Heart left ventricle (tissue), 16 donors: Measurements from ENCODE around the gene GET3. TPM values are rescaled to one million over a fixed set of nuclear protein-coding genes. Genes with fewer than 3 reads are reported as not detected.

Experiments
- ATAC-seq, 4 donors: fragments of 200-7000 bp; cut with Tn5 transposase; one replicate each; pipeline ENCODE4 v1.9.1; 2020 to 2022; ENCODE audit warnings: moderate library complexity in 4 of 4, mild to moderate bottlenecking in 3 of 4, moderate number of reproducible peaks in 1 of 4
- DNase-seq, 5 donors: peaks; one replicate each; pipeline ENCODE4 v3.0.0-alpha.2; 2020
- H3K27ac ChIP-seq, 12 donors: fragments of 200-600 bp; sonication (generic) in 4 of 12; one replicate each; pipeline versions ENCODE4 v1.5.0 to v1.8.0; 2016 to 2022; ENCODE audit warnings: mild to moderate bottlenecking in 2 of 12
- H3K27me3 ChIP-seq, 9 donors: fragments of 200-600 bp; sonication (generic) in 2 of 9; one replicate each; pipeline versions ENCODE4 v1.5.1 to v1.8.0; 2016 to 2022; ENCODE audit warnings: mild to moderate bottlenecking in 3 of 9
- H3K36me3 ChIP-seq, 9 donors: fragments of 200-600 bp; sonication (generic) in 2 of 9; one replicate each; pipeline versions ENCODE4 v1.5.0 to v1.8.0; 2018 to 2022; ENCODE audit warnings: mild to moderate bottlenecking in 2 of 9
- H3K4me1 ChIP-seq, 12 donors: fragments of 200-600 bp; sonication (generic) in 4 of 12; one replicate each; pipeline versions ENCODE4 v1.5.0 to v1.8.0; 2016 to 2022; ENCODE audit warnings: mild to moderate bottlenecking in 3 of 12
- H3K4me3 ChIP-seq, 12 donors: fragments of 200-600 bp; sonication (generic) in 4 of 12; one replicate each; pipeline versions ENCODE4 v1.5.0 to v1.8.0; 2017 to 2022; ENCODE audit warnings: mild to moderate bottlenecking in 9 of 12, moderate library complexity in 4 of 12
- H3K9me3 ChIP-seq, 12 donors: fragments of 200-600 bp; sonication (generic) in 4 of 12; one replicate each; pipeline versions ENCODE4 v1.5.0 to v1.8.0; 2016 to 2022; ENCODE audit warnings: mild to moderate bottlenecking in 1 of 12
- CTCF ChIP-seq, 12 donors: fragments of 200-600 bp; sonication (generic) in 4 of 12; IDR thresholded peaks; one replicate each; pipeline versions ENCODE4 v1.5.0 to v1.8.0; 2018 to 2022; ENCODE audit warnings: antibody characterized with exemption in 12 of 12, mild to moderate bottlenecking in 5 of 12
- POLR2A ChIP-seq, 2 donors: fragments of 450-650 bp; IDR thresholded peaks; one replicate each; pipeline ENCODE4 v1.6.1; 2017; ENCODE audit warnings: antibody characterized with exemption in 2 of 2, mild to moderate bottlenecking in 2 of 2, moderate library complexity in 2 of 2
- WGBS, 4 donors: extraction: QIAGEN DNeasy Blood & Tissue Kit in 2 of 4; methylation state at CpG; one replicate each; pipeline versions ENCODE4 v1.1.5 to v1.1.7; 2013 to 2018; 5-methylcytosine and 5-hydroxymethylcytosine counted together
- intact Hi-C, 10 donors: fragments of 100-400 bp; cut with DNase I; formaldehyde crosslinking; loops; one replicate each; pipeline versions ENCODE4 v1.11.1 to v1.14.2; 2022
- polyA plus RNA-seq, 2 donors: library from polyadenylated mRNA; stranded (reverse); fragments of 200-250 nt; gene quantifications; one replicate each; pipeline ENCODE4 v1.2.3, GENCODE V29; 2013
- total RNA-seq, 9 donors: library from RNA; depleted of rRNA in 2 of 9; stranded (reverse); fragments of >200 nt in 2 of 9; fragmentation: NEBNext Ultra II Directional in 3 of 9; extraction: Animal tissue kit (Norgen Biotek cat#: 25700) in 3 of 9; gene quantifications; one replicate each; pipeline versions ENCODE4 v1.1.0 to v1.2.4, GENCODE V29; 2016 to 2023
- donor health status: ischemic (EF 13 %, LVEDD 7.1; RV severe dilation, severe dysfunction).
- donor health status: healthy with polysubstance abuse.
- donor health status: DM: no; HTN: yes; CAD: no.
- donor health status: DM: no; HTN: no; CAD: no.
- donor health status: ischemic (EF 25% LVEDD 6.9; RV normal size, moderate dysfunction).
- donor health status: ischemic (EF 25% LVEDD 5.7; RV mildly dilated, moderate dysfunction).
- donor health status: healthy.
- donor health status: DM: yes; HTN: yes; CAD: no.
- donor health status: ischemic (EF 35%, LVEDD 5.7; RV mildly dilated, moderate dysfunction).
- donor health status: nonischemic (EF 11% LVEDD 7.7; RV severe dilation, severe dysfunction).
- donor health status: DM: yes; HTN: yes; CAD: no.
- donor health status: PGD.
- donor health status: ischemic (EF 29% LVEDD 5.4; RV normal size, mild dysfunction).
- donor health status: nonischemic (EF 23%, LVEDD 6.1; RV moderate dilation, normal function).

The GET3 gene
- total and polyA plus RNA-seq, 11 donors = 54.3 to 133 (median 62.9) TPM

- ATAC-seq (no peak), DNase-seq (no peak)
- intact Hi-C loops = no loop called here
- Histone ChIP-seq H3K4me1 (peaks cover 0 to 64% (median 49%) of the 10 kb centered on the region in 12 donors), H3K9me3 (no peaks in the 10 kb centered on the region), H3K27ac (peak overlapping the region; percentile 95 to 100 (median 99)), H3K4me3 (peak overlapping the region; percentile 15 to 99 (median 84)), H3K36me3 (peaks cover 0 to 12% (median 0%) of the 10 kb centered on the region in 9 donors), H3K27me3 (no peaks in the 10 kb centered on the region)
- TF ChIP-seq CTCF (IDR thresholded peaks at IDR 0.05) (no peak), POLR2A (IDR thresholded peaks at IDR 0.05) (no peak)
- WGBS, 4 donors = 2 to 6% (median 3%) methylated on average over 15 to 22 of the region's 22 CpGs
Measured at GRCh38 chr19:12790628-12791344, 53.5 kb downstream of the GET3 start.

GRCh38 chr19:12791345-12792050 lies 54.2 kb downstream of the GET3 start, which contains the start of gene JUNB:
TSS of gene JUNB (plus strand) at chr19:12791486. CDS start at chr19:12791772, 286 bp downstream.
- Histone ChIP-seq H3K36me3 (peaks cover 0 to 12% (median 0%) of the 10 kb centered on the region in 9 donors), H3K9me3 (no peaks in the 10 kb centered on the region), H3K27ac (peak within 1 kb of the TSS; percentile 95 to 100 (median 99)), H3K4me3 (peak within 1 kb of the TSS; percentile 43 to 99 (median 84)), H3K4me1 (peaks cover 3 to 64% (median 48%) of the 10 kb centered on the region in 12 donors), H3K27me3 (no peaks in the 10 kb centered on the region)
- intact Hi-C loops = loop anchor here in 1 of 10 donors (2.0 kb wide), 1 partner anchor 13 kb away; no protein-coding TSS in a partner anchor
- 0 to 1% (median 1%) methylated on average over 40 to 73 of the region's 73 CpGs for WGBS, 4 donors
- peak; percentile 55 to 71 (median 66) for ATAC-seq
- DNase-seq = peak; percentile 99
- TF ChIP-seq CTCF (IDR thresholded peaks at IDR 0.05) = peak in 4 of 12 donors; percentile 6 to 12 (median 8)
- TF ChIP-seq POLR2A (IDR thresholded peaks at IDR 0.05) = peak; percentile 100

GRCh38 chr19:12792051-12792852 lies 55.0 kb downstream of the GET3 start:
- peak overlapping the region; percentile 95 to 100 (median 99) for H3K27ac ChIP-seq
- intact Hi-C loops = loop anchor here in 1 of 10 donors (2.0 kb wide), 1 partner anchor 13 kb away; no protein-coding TSS in a partner anchor
- DNase-seq (peak; percentile 63 to 87 (median 75)), ATAC-seq (no peak)
- TF ChIP-seq CTCF (IDR thresholded peaks at IDR 0.05) (no peak), POLR2A (IDR thresholded peaks at IDR 0.05) (peak in 1 of 2 donors; percentile 16)
- peak overlapping the region; percentile 43 to 99 (median 84) for H3K4me3 ChIP-seq
- peaks cover 3 to 62% (median 42%) of the 10 kb centered on the region in 12 donors for H3K4me1 ChIP-seq
- H3K27me3 ChIP-seq = no peaks in the 10 kb centered on the region
- peaks cover 0 to 12% (median 5%) of the 10 kb centered on the region in 9 donors for H3K36me3 ChIP-seq
- no peaks in the 10 kb centered on the region for H3K9me3 ChIP-seq
- WGBS, 4 donors = 0% methylated on average over 35 to 84 of the region's 84 CpGs
